H1 (cell line): ENCODE data around the gene NEDD4L. TPM values are rescaled to one million over a fixed set of nuclear protein-coding genes. Genes with fewer than 3 reads are reported as not detected.

ENCODE experiments used
- CTCF ChIA-PET: fragments of 300-600 bp; sonication (Branson Sonifier 250); formaldehyde crosslinking; loops from one replicate; lab custom pipeline; 2021; ENCODE audit not compliant: partially characterized antibody; lab: Charles Lee
- POLR2A ChIA-PET: fragments of 300-600 bp; sonication (Branson Sonifier 250); formaldehyde crosslinking; loops from one replicate; lab custom pipeline; 2021; ENCODE audit warnings: inconsistent platforms; ENCODE audit not compliant: partially characterized antibody; lab: Charles Lee
- DNase-seq, 2 experiments: peaks; one replicate each; pipeline versions ENCODE4 v3.0.0 to v3.0.0-alpha.2; 2010 to 2022; ENCODE audit warnings: low spot score in 2 of 2, low read depth in 1 of 2, mixed read lengths in 1 of 2
- FAIRE-seq: peaks from 2 replicates; lab custom pipeline; 2011; peaks lifted over from hg19 to GRCh38; lab: Jason Lieb, UNC
- H2AFZ ChIP-seq: 2 replicates; pipeline ENCODE4 v1.8.1; 2012; ENCODE audit warnings: low read length, inconsistent platforms
- H2AK5ac ChIP-seq: 2 replicates; pipeline ENCODE4 v1.6.1; 2013; ENCODE audit warnings: low read depth, low read length
- H2BK120ac ChIP-seq: replicated peaks from 2 replicates; pipeline ENCODE3; 2013; ENCODE audit warnings: low read depth, low read length, inconsistent platforms
- H2BK12ac ChIP-seq: 2 replicates; pipeline ENCODE4 v1.6.1; 2013; ENCODE audit warnings: low read depth, low read length
- H2BK15ac ChIP-seq: 2 replicates; pipeline ENCODE4 v1.6.1; 2013; ENCODE audit warnings: low read length
- H2BK20ac ChIP-seq: 2 replicates; pipeline ENCODE4 v1.6.1; 2013; ENCODE audit warnings: low read length
- H2BK5ac ChIP-seq: 2 replicates; pipeline ENCODE4 v1.6.1; 2013; ENCODE audit warnings: low read depth, low read length
- H3K14ac ChIP-seq: 2 replicates; pipeline ENCODE4 v1.6.1; 2013; ENCODE audit warnings: inconsistent platforms; ENCODE audit not compliant: insufficient read length
- H3K18ac ChIP-seq: 2 replicates; pipeline ENCODE4 v1.6.1; 2013; ENCODE audit warnings: low read length; ENCODE audit errors: extremely low read depth
- H3K23ac ChIP-seq: 2 replicates; pipeline ENCODE4 v1.6.1; 2013; ENCODE audit warnings: inconsistent platforms; ENCODE audit not compliant: insufficient read length
- H3K23me2 ChIP-seq: 2 replicates; pipeline ENCODE4 v1.6.1; 2013; ENCODE audit warnings: low read depth, low read length
- H3K27ac ChIP-seq: 2 replicates; pipeline ENCODE4 v1.6.1; 2011; ENCODE audit warnings: low read depth, low read length, inconsistent platforms
- H3K27me3 ChIP-seq, 4 experiments: replicated peaks in 1 of 4; 1 replicate in 1 of 4; 2 replicates in 3 of 4; pipeline versions ENCODE4 v1.6.1 to v1.8.1; 2011 to 2013; ENCODE audit warnings: low read length in 3 of 4, mild to moderate bottlenecking in 3 of 4, inconsistent platforms in 2 of 4, mixed read lengths in 2 of 4, moderate library complexity in 1 of 4; ENCODE audit not compliant: control insufficient read depth in 3 of 4, insufficient read depth in 3 of 4; ENCODE audit errors: extremely low read depth in 1 of 4
- H3K36me3 ChIP-seq, 4 experiments: 2 replicates each; pipeline versions ENCODE4 v1.6.1 to v1.8.1; 2011 to 2013; ENCODE audit warnings: mild to moderate bottlenecking in 4 of 4, low read length in 3 of 4, moderate library complexity in 2 of 4, control low read depth in 1 of 4, inconsistent platforms in 1 of 4; ENCODE audit not compliant: insufficient read depth in 4 of 4, control insufficient read depth in 2 of 4
- H3K4ac ChIP-seq: replicated peaks from 2 replicates; pipeline ENCODE3; 2013; ENCODE audit warnings: low read length, low read depth, mixed read lengths, inconsistent platforms; ENCODE audit not compliant: insufficient read length
- H3K4me1 ChIP-seq, 4 experiments: replicated peaks in 1 of 4; 1 replicate in 1 of 4; 2 replicates in 3 of 4; pipeline versions ENCODE4 v1.6.1 to v1.8.1; 2011 to 2013; ENCODE audit warnings: low read length in 3 of 4, inconsistent platforms in 2 of 4, mixed read lengths in 1 of 4; ENCODE audit not compliant: insufficient read depth in 4 of 4, control insufficient read depth in 3 of 4
- H3K4me2 ChIP-seq, 2 experiments: 2 replicates each; pipeline versions ENCODE4 v1.6.1 to v1.8.1; 2011 to 2013; ENCODE audit warnings: low read depth in 2 of 2, low read length in 2 of 2, control low read depth in 1 of 2, inconsistent platforms in 1 of 2, mild to moderate bottlenecking in 1 of 2; ENCODE audit not compliant: insufficient read depth in 1 of 2
- H3K4me3 ChIP-seq, 4 experiments: fragments of 200-600, 300-600 bp in 1 of 4; sonication (generic), shearing (Covaris generic), sonication (Bioruptor Twin) in 1 of 4; 2 replicates each; pipeline versions ENCODE4 v1.5.1 to v1.8.1; 2011 to 2016; ENCODE audit warnings: low read length in 4 of 4, low read depth in 3 of 4, control low read depth in 2 of 4, inconsistent platforms in 2 of 4, mild to moderate bottlenecking in 2 of 4, mixed read lengths in 1 of 4, moderate library complexity in 1 of 4; ENCODE audit not compliant: insufficient read depth in 2 of 4; ENCODE audit errors: extremely low read depth in 1 of 4
- H3K56ac ChIP-seq: replicated peaks from 2 replicates; pipeline ENCODE3; 2013; ENCODE audit warnings: low read depth, mild to moderate bottlenecking, mixed read lengths, low read length, inconsistent platforms; ENCODE audit not compliant: insufficient read length
- H3K79me1 ChIP-seq: 2 replicates; pipeline ENCODE4 v1.6.1; 2013; ENCODE audit warnings: low read depth, low read length, control low read depth
- H3K79me2 ChIP-seq, 2 experiments: 2 replicates each; pipeline versions ENCODE4 v1.6.1 to v1.8.1; 2012 to 2013; ENCODE audit warnings: low read length in 2 of 2, mild to moderate bottlenecking in 2 of 2, inconsistent platforms in 1 of 2; ENCODE audit not compliant: insufficient read depth in 2 of 2, control insufficient read depth in 1 of 2
- H3K9ac ChIP-seq, 4 experiments: replicated peaks in 1 of 4; 1 replicate in 1 of 4; 2 replicates in 3 of 4; pipeline versions ENCODE4 v1.6.1 to v1.8.1; 2011 to 2013; ENCODE audit warnings: low read depth in 3 of 4, low read length in 3 of 4, control low read depth in 2 of 4, mild to moderate bottlenecking in 2 of 4, moderate library complexity in 2 of 4, inconsistent platforms in 1 of 4; ENCODE audit errors: extremely low read depth in 1 of 4
- H3K9me3 ChIP-seq, 2 experiments: 2 replicates each; pipeline versions ENCODE4 v1.6.1 to v1.8.1; 2012 to 2013; ENCODE audit warnings: mild to moderate bottlenecking in 2 of 2, moderate library complexity in 2 of 2, control low read depth in 1 of 2, inconsistent platforms in 1 of 2, low read depth in 1 of 2, low read length in 1 of 2, mixed read lengths in 1 of 2; ENCODE audit not compliant: insufficient read depth in 2 of 2
- H4K20me1 ChIP-seq, 2 experiments: replicated peaks in 1 of 2; 2 replicates each; pipeline versions ENCODE3 to v1.8.1; 2011 to 2013; ENCODE audit warnings: inconsistent platforms in 2 of 2, low read length in 2 of 2, mild to moderate bottlenecking in 1 of 2; ENCODE audit not compliant: insufficient read depth in 2 of 2, control insufficient read depth in 1 of 2
- H4K5ac ChIP-seq: 2 replicates; pipeline ENCODE4 v1.6.1; 2013; ENCODE audit warnings: low read length, low read depth, mixed read lengths, inconsistent platforms; ENCODE audit not compliant: insufficient read length
- H4K8ac ChIP-seq: 2 replicates; pipeline ENCODE4 v1.8.0; 2013; ENCODE audit warnings: mild to moderate bottlenecking, moderate library complexity, low read length, inconsistent platforms; ENCODE audit not compliant: insufficient read depth; ENCODE audit errors: extremely low read depth
- H4K91ac ChIP-seq: replicated peaks from 2 replicates; pipeline ENCODE3; 2013; ENCODE audit warnings: low read length, mixed read lengths, inconsistent platforms; ENCODE audit not compliant: insufficient read length
- ATF2 ChIP-seq: IDR thresholded peaks from 2 replicates; pipeline ENCODE4 v1.6.1; 2012; ENCODE audit warnings: low read length, inconsistent platforms
- CBX5 ChIP-seq: fragments of 300-800, 300-1000 bp; sonication (generic); IDR thresholded peaks from 2 replicates; pipeline ENCODE4 v1.7.1; 2016; ENCODE audit warnings: antibody characterized with exemption, low read length, low read depth
- E2F6 ChIP-seq: IDR thresholded peaks from 2 replicates; pipeline ENCODE4 v1.6.1; 2012; ENCODE audit warnings: inconsistent platforms
- EZH2 ChIP-seq: fragments of 200-600 bp; sonication (generic); IDR thresholded peaks from 2 replicates; pipeline ENCODE4 v1.7.1; 2012; ENCODE audit warnings: low read depth, mild to moderate bottlenecking, moderate library complexity, low read length, inconsistent platforms; ENCODE audit not compliant: severe bottlenecking
- JUN ChIP-seq: IDR thresholded peaks from 2 replicates; pipeline ENCODE4 v1.6.1; 2011; ENCODE audit warnings: low read depth, mild to moderate bottlenecking, improper control_type of control experiment, low read length
- KDM1A ChIP-seq: fragments of 200-600, 300-600 bp; sonication (generic); IDR thresholded peaks from 2 replicates; pipeline ENCODE4 v1.7.1; 2016; ENCODE audit warnings: mild to moderate bottlenecking, low read length, borderline replicate concordance
- PHF8 ChIP-seq: fragments of 200-600 bp; sonication (generic); conservative IDR thresholded peaks from 2 replicates; pipeline ENCODE4 v1.7.1; 2012; ENCODE audit warnings: low read depth, mild to moderate bottlenecking, inconsistent platforms, low read length, moderate library complexity
- POLR2AphosphoS5 ChIP-seq: IDR thresholded peaks from 2 replicates; pipeline ENCODE4 v1.6.1; 2011; ENCODE audit warnings: low read depth, low read length
- SIRT6 ChIP-seq: IDR thresholded peaks from one replicate; pipeline ENCODE4 v1.7.1; 2012; ENCODE audit warnings: low read length, inconsistent platforms
- SUZ12 ChIP-seq: fragments of 200-600 bp; sonication (generic); IDR thresholded peaks from 2 replicates; pipeline ENCODE4 v1.6.1; 2012; ENCODE audit warnings: mild to moderate bottlenecking, inconsistent platforms, low read length, moderate library complexity, mixed read lengths
- TAF7 ChIP-seq: optimal IDR thresholded peaks from 2 replicates; pipeline ENCODE3; 2011; ENCODE audit warnings: low read depth, mild to moderate bottlenecking, inconsistent platforms, low read length, moderate library complexity, borderline replicate concordance
- TCF12 ChIP-seq: IDR thresholded peaks from 2 replicates; pipeline ENCODE4 v1.6.1; 2011; ENCODE audit warnings: low read depth, mild to moderate bottlenecking, low read length
- WGBS, 2 experiments: shearing (Covaris generic) in 1 of 2; methylation state at CpG; one replicate each; pipeline versions ENCODE4 v1.1.6 to v1.1.7; 2013 to 2015; ENCODE audit warnings: low lambda C conversion rate in 2 of 2, mixed read lengths in 2 of 2, inconsistent platforms in 1 of 2, low coverage in 1 of 2, missing lambda C conversion rate in 1 of 2; ENCODE audit not compliant: insufficient replicate concordance in 2 of 2, insufficient coverage in 1 of 2, insufficient read length in 1 of 2; ENCODE audit errors: extremely low coverage in 1 of 2, missing lambda C conversion rate in 1 of 2; 5-methylcytosine and 5-hydroxymethylcytosine counted together
- polyA plus RNA-seq, 7 experiments: library from polyadenylated mRNA; depleted of rRNA in 3 of 7; stranded (reverse) in 5 of 7; unstranded in 2 of 7; fragments of >200 nt in 5 of 7; fragments of 200-250 nt in 2 of 7; gene quantifications; 1 replicate in 5 of 7; 2 replicates in 1 of 7; 4 replicates in 1 of 7; pipeline versions ENCODE4 v1.2.1 to v1.2.3, GENCODE V29; 2011 to 2013; ENCODE audit warnings: missing spikeins in 2 of 7, mixed read lengths in 2 of 7
- total RNA-seq: library from RNA; stranded (reverse); fragmentation: NEBNext Ultra II Directional; extraction: Animal tissue kit (Norgen Biotek cat#: 25700); gene quantifications from 2 replicates; pipeline ENCODE4 v1.2.1, GENCODE V29; 2021

The NEDD4L gene
- total and polyA plus RNA-seq, 2 of the 8 experiments (the other 6 are each of a cell fraction or from before 2014, with no cell fraction given), result 37.3 to 69.8 TPM

GRCh38 chr18:58038063-58038462 is 6.0 kb upstream of the NEDD4L start:
- FAIRE-seq, result no peak
- CTCF ChIA-PET, result interaction anchor here (1.0 to 2.6 kb wide), 5 partner anchors 84 to 140 kb away, joined by 3 to 8 read pairs (median 3); no protein-coding TSS in a partner anchor
- TF ChIP-seq SIRT6, result no peak
- TF ChIP-seq JUN, result no peak
- no peak for TF ChIP-seq TAF7
- no peak for TF ChIP-seq EZH2
- no peak for TF ChIP-seq TCF12
- no peak for TF ChIP-seq E2F6
- no peak for TF ChIP-seq PHF8
- TF ChIP-seq ATF2, result no peak
- no peak for TF ChIP-seq POLR2AphosphoS5
- TF ChIP-seq SUZ12, result no peak
- no peak for TF ChIP-seq CBX5
- TF ChIP-seq KDM1A, result no peak

More at GRCh38 chr18:58038063-58038462, 6.0 kb upstream of the NEDD4L start:
- Histone ChIP-seq H4K8ac (no peak overlapping the region), H2BK12ac (no peak overlapping the region), H2BK20ac (no peak overlapping the region), H2AFZ (no peak overlapping the region), H3K9me3 (no peaks in the 10 kb centered on the region), H2BK5ac (no peak overlapping the region), H3K4ac (no peak overlapping the region), H3K9ac (no peak overlapping the region), H4K91ac (no peak overlapping the region), H3K18ac (no peak overlapping the region), H3K23ac (no peak overlapping the region), H3K56ac (no peak overlapping the region), H3K4me2 (no peak overlapping the region), H2BK120ac (no peak overlapping the region), H4K5ac (no peak overlapping the region), H2AK5ac (no peak overlapping the region), H3K4me3 (no peak overlapping the region), H3K27me3 (no peaks in the 10 kb centered on the region), H4K20me1 (no peaks in the 10 kb centered on the region), H3K36me3 (no peaks in the 10 kb centered on the region), H3K14ac (no peak overlapping the region), H3K79me1 (no peaks in the 10 kb centered on the region), H3K4me1 (no peaks in the 10 kb centered on the region), H3K27ac (no peak overlapping the region), H3K23me2 (no peaks in the 10 kb centered on the region), H3K79me2 (no peaks in the 10 kb centered on the region), H2BK15ac (no peak overlapping the region)
- DNase-seq, result no peak
- POLR2A ChIA-PET, result no interaction called here
- 94% methylated on average over 3 of the region's 3 CpGs; no CpG with 5 or more reads in 1 of the 2 experiments for WGBS, 2 experiments
